DMS 273 treated with DMSO at 0.1 percent for 48 hours (cell line): ENCODE data around the gene WDR18.
A peak's percentile ranks its signal among the peaks of the same experiment; 100 is the strongest.

Experiments used
- DNase-seq: peaks from one replicate; lab custom pipeline; 2025; lab: John Stamatoyannopoulos, UW

WDR18 gene

DNA sequence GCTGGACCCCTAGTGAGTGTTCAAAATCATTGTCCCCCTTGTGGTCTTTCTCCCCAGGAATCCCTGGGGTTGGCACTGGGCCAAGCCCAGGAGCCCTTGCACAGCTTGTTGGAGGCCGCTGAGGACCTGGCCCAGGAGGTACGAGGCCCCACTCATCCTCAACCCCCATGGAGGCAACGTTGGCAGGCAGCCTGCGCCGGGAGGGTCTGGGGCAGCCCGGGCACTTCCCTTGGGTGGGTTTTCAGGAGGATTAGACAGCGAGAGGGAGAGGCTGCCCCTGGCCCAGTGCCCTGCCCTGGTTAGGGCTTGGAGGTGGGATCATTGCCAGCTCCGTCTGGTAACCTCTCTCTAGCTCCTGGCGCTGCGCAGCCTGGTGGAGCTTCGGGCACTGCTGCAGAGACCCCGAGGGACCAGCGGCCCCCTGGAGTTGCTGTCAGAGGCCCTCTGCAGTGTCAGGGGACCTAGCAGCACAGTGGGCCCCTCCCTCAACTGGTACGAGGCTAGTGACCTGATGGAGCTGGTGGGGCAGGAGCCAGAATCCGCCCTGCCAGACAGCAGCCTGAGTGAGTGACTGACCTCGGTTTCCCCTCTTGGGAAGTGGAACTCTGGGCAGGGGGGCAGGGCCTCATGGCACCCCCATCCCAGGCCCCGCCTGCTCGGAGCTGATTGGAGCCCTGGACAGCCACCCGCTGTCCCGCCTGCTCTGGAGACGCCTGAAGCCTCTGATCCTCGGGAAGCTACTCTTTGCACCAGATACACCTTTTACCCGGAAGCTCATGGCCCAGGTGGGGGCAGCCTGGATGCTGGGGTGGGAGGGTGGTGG lies 58.8 kb downstream of the WDR18 start:
- DNase-seq: peak; percentile 58
